Progenitor cell of endocrine pancreas (in vitro differentiated cells): ENCODE measurements around the gene CDC42BPA. TPM values are rescaled to one million over a fixed set of nuclear protein-coding genes. Genes with fewer than 3 reads are reported as not detected.

ENCODE experiments used
- DNase-seq: peaks from one replicate; pipeline ENCODE4 v3.0.0; 2021; ENCODE audit warnings: low spot score; ENCODE audit not compliant: unreplicated experiment
- H3K27ac Mint-ChIP-seq: 2 replicates; pipeline ENCODE4 v1.8.0; 2021; ENCODE audit warnings: mild to moderate bottlenecking, moderate library complexity, mixed read lengths
- H3K27me3 Mint-ChIP-seq: 2 replicates; pipeline ENCODE4 v1.8.0; 2021; ENCODE audit warnings: mixed read lengths
- H3K36me3 Mint-ChIP-seq: 2 replicates; pipeline ENCODE4 v1.8.0; 2022; ENCODE audit warnings: mixed read lengths; ENCODE audit not compliant: insufficient read depth
- H3K4me1 Mint-ChIP-seq: 2 replicates; pipeline ENCODE4 v1.8.0; 2021; ENCODE audit warnings: low read depth, mixed read lengths
- H3K4me3 Mint-ChIP-seq: 2 replicates; pipeline ENCODE4 v1.8.0; 2021; ENCODE audit warnings: low read depth, mild to moderate bottlenecking, moderate library complexity, mixed read lengths
- H3K9me3 Mint-ChIP-seq: 2 replicates; pipeline ENCODE4 v1.8.0; 2021; ENCODE audit warnings: low read depth, mixed read lengths
- CTCF ChIP-seq: fragments of 200-600 bp; sonication (generic); IDR thresholded peaks from one replicate; pipeline ENCODE4 v1.5.0; 2021; ENCODE audit warnings: antibody characterized with exemption, mild to moderate bottlenecking; ENCODE audit not compliant: unreplicated experiment
- total RNA-seq: library from RNA; stranded (reverse); gene quantifications from 2 replicates; pipeline ENCODE4 v1.2.1, GENCODE V29; 2021

The CDC42BPA gene
- total RNA-seq, 1 donor from 2014 or later: 32.7 TPM

GRCh38 chr1:227092069-227092468 is 226.2 kb downstream of the CDC42BPA start:
- H3K4me1 Mint-ChIP-seq: peaks cover 21% of the 10 kb centered on the region
- TF ChIP-seq CTCF: no peak
- no peak for DNase-seq
- H3K27me3 Mint-ChIP-seq: no peaks in the 10 kb centered on the region
- H3K4me3 Mint-ChIP-seq: no peak overlapping the region
- H3K36me3 Mint-ChIP-seq: peaks cover 15% of the 10 kb centered on the region
- H3K9me3 Mint-ChIP-seq: peaks cover 7% of the 10 kb centered on the region
- H3K27ac Mint-ChIP-seq: no peak overlapping the region

- TF ChIP-seq CTCF: no peak
- peaks cover 46% of the 10 kb centered on the region for H3K36me3 Mint-ChIP-seq
- peaks cover 25% of the 10 kb centered on the region for H3K9me3 Mint-ChIP-seq
- no peaks in the 10 kb centered on the region for H3K4me1 Mint-ChIP-seq
- H3K27me3 Mint-ChIP-seq: no peaks in the 10 kb centered on the region
- H3K4me3 Mint-ChIP-seq: no peak overlapping the region
- no peak for DNase-seq
- H3K27ac Mint-ChIP-seq: no peak overlapping the region
Observed at GRCh38 chr1:227086636-227087035, 231.7 kb downstream of the CDC42BPA start.

GRCh38 chr1:227082999-227083746 is 235.1 kb downstream of the CDC42BPA start:
- H3K27ac Mint-ChIP-seq: no peak overlapping the region
- peaks cover 5% of the 10 kb centered on the region for H3K4me1 Mint-ChIP-seq
- no peak overlapping the region for H3K4me3 Mint-ChIP-seq
- no peak for DNase-seq
- TF ChIP-seq CTCF: no peak
- no peaks in the 10 kb centered on the region for H3K27me3 Mint-ChIP-seq
- peaks cover 25% of the 10 kb centered on the region for H3K9me3 Mint-ChIP-seq
- H3K36me3 Mint-ChIP-seq: peaks cover 41% of the 10 kb centered on the region

- H3K4me3 Mint-ChIP-seq: no peak overlapping the region
- TF ChIP-seq CTCF: no peak
- no peaks in the 10 kb centered on the region for H3K27me3 Mint-ChIP-seq
- H3K4me1 Mint-ChIP-seq: peaks cover 8% of the 10 kb centered on the region
- H3K9me3 Mint-ChIP-seq: peaks cover 2% of the 10 kb centered on the region
- H3K27ac Mint-ChIP-seq: no peak overlapping the region
- no peak for DNase-seq
- peaks cover 4% of the 10 kb centered on the region for H3K36me3 Mint-ChIP-seq
Observed at GRCh38 chr1:227077783-227078182, 240.5 kb downstream of the CDC42BPA start.

- Mint-ChIP-seq H3K27ac (no peak overlapping the region), H3K36me3 (no peaks in the 10 kb centered on the region), H3K27me3 (no peaks in the 10 kb centered on the region), H3K4me1 (peaks cover 12% of the 10 kb centered on the region), H3K9me3 (no peaks in the 10 kb centered on the region), H3K4me3 (no peak overlapping the region)
- DNase-seq: no peak
- TF ChIP-seq CTCF: no peak
Observed at GRCh38 chr1:227073786-227074185, 244.5 kb downstream of the CDC42BPA start.
